ENCODE measurements around the gene SRSF4.

- TF ChIP-seq CTCF (conservative IDR thresholded peaks at IDR 0.05 in 1 of 2, IDR thresholded peaks at IDR 0.05 in 1 of 2; ENCODE audit: extremely low read depth in 1 of 2, insufficient read depth in 1 of 2, low read depth in 1 of 2, low read length in 2 of 2) (no peak), EZH2 (IDR thresholded peaks at IDR 0.05; ENCODE audit: borderline replicate concordance, low read length) (no peak)
Measured at GRCh38 chr1:29113413-29114117, 68.1 kb downstream of the SRSF4 start.

Data from mammary epithelial cell (primary cell).